DOHH2 (cell line): ENCODE results near the gene PRDM7.

Experiments
- H3F3A ChIP-seq: fragments of 200-600 bp; sonication (generic), shearing (Covaris generic); 2 replicates; pipeline ENCODE4 v1.6.0; 2016; ENCODE audit warnings: antibody characterized with exemption, mild to moderate bottlenecking; ENCODE audit not compliant: control insufficient read depth, insufficient read depth
- H3K27ac ChIP-seq: fragments of 200-600 bp; sonication (generic); 2 replicates; pipeline ENCODE4 v1.5.1; 2014; ENCODE audit warnings: low read depth, mild to moderate bottlenecking, low read length, moderate library complexity
- H3K27me3 ChIP-seq: fragments of 200-600 bp; sonication (generic); 2 replicates; pipeline ENCODE4 v1.6.1; 2014; ENCODE audit warnings: mild to moderate bottlenecking, low read length, mixed read lengths; ENCODE audit not compliant: control insufficient read depth
- H3K36me3 ChIP-seq: fragments of 200-600 bp; sonication (generic); 2 replicates; pipeline ENCODE4 v1.6.1; 2014; ENCODE audit warnings: mild to moderate bottlenecking, low read length, moderate library complexity, mixed read lengths; ENCODE audit not compliant: control insufficient read depth
- H3K4me1 ChIP-seq: fragments of 200-600 bp; sonication (generic); 2 replicates; pipeline ENCODE4 v1.6.1; 2014; ENCODE audit warnings: mild to moderate bottlenecking, low read length, mixed read lengths; ENCODE audit not compliant: control insufficient read depth
- H3K4me2 ChIP-seq: fragments of 200-600 bp; sonication (generic); 2 replicates; pipeline ENCODE4 v1.6.0; 2014; ENCODE audit warnings: mild to moderate bottlenecking, low read length, moderate library complexity
- H3K4me3 ChIP-seq: fragments of 200-600 bp; sonication (generic); 2 replicates; pipeline ENCODE4 v1.5.1; 2014; ENCODE audit warnings: mild to moderate bottlenecking, low read length, mixed read lengths
- H3K79me2 ChIP-seq: fragments of 200-600 bp; sonication (generic); 2 replicates; pipeline ENCODE4 v1.6.1; 2014; ENCODE audit warnings: mild to moderate bottlenecking, low read length, mixed read lengths; ENCODE audit not compliant: control insufficient read depth
- H3K9me2 ChIP-seq: fragments of 200-600 bp; sonication (generic); replicated peaks from 2 replicates; pipeline ENCODE4 v1.6.1; 2014; ENCODE audit warnings: mild to moderate bottlenecking, low read length, mixed read lengths; ENCODE audit not compliant: control insufficient read depth
- H3K9me3 ChIP-seq: fragments of 200-600 bp; sonication (generic); 2 replicates; pipeline ENCODE4 v1.6.1; 2014; ENCODE audit warnings: antibody characterized with exemption, low read length, mixed read lengths; ENCODE audit not compliant: control insufficient read depth, insufficient read depth
- H4K20me1 ChIP-seq: fragments of 200-600 bp; sonication (generic); 2 replicates; pipeline ENCODE4 v1.6.0; 2014; ENCODE audit warnings: low read depth, mild to moderate bottlenecking, antibody characterized with exemption, low read length, moderate library complexity; ENCODE audit not compliant: control insufficient read depth, insufficient read depth
- EZH2phosphoT487 ChIP-seq: fragments of 200-600 bp; sonication (generic); IDR thresholded peaks from 2 replicates; pipeline ENCODE4 v1.6.1; 2017; ENCODE audit warnings: borderline replicate concordance, mild to moderate bottlenecking, antibody characterized with exemption, low read length, moderate library complexity, mixed read lengths
- TF ChIP-seq, protein P1 (sequence below): fragments of 200-600 bp; sonication (generic); IDR thresholded peaks from one replicate; pipeline ENCODE4 v1.5.1; 2014; ENCODE audit warnings: antibody characterized with exemption, mild to moderate bottlenecking, low read depth, low read length; ENCODE audit not compliant: poor library complexity, severe bottlenecking

Gene PRDM7

DNA sequence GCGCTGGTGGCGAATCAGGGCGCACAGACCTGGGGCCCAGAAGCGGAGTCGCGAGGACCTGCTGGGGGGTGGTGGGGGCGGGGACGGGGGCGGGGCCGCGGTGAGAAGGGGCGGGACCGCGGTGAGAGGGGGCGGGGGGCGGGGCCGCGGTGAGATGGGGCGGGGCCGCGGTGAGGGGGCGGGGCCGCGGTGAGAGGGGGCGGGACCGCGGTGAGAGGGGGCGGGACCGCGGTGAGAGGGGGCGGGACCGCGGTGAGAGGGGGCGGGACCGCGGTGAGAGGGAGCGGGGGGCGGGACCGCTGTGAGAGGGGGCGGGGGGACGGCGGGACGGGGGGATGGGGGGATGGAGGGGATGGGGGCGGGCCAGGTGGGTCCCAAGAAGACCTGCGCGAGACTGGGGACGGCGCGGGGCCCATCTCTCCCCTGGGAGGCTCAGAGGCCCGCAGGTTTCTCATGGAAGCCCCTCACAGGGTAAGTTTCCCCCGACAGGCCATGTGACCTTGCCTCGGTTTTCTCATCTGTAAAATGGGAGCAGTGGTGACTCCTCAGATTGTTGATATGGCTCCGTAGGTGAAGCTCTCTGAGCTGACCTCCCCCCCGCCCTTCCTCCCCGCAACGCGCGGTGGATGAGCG lies 29.3 kb downstream of the PRDM7 start:
- no peaks in the 10 kb centered on the region for H3K36me3 ChIP-seq
- TF ChIP-seq EZH2phosphoT487: no peak
- TF ChIP-seq, protein P1, sequence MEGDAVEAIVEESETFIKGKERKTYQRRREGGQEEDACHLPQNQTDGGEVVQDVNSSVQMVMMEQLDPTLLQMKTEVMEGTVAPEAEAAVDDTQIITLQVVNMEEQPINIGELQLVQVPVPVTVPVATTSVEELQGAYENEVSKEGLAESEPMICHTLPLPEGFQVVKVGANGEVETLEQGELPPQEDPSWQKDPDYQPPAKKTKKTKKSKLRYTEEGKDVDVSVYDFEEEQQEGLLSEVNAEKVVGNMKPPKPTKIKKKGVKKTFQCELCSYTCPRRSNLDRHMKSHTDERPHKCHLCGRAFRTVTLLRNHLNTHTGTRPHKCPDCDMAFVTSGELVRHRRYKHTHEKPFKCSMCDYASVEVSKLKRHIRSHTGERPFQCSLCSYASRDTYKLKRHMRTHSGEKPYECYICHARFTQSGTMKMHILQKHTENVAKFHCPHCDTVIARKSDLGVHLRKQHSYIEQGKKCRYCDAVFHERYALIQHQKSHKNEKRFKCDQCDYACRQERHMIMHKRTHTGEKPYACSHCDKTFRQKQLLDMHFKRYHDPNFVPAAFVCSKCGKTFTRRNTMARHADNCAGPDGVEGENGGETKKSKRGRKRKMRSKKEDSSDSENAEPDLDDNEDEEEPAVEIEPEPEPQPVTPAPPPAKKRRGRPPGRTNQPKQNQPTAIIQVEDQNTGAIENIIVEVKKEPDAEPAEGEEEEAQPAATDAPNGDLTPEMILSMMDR: no peak
- no peaks in the 10 kb centered on the region for H3K9me2 ChIP-seq
- H3K4me3 ChIP-seq: no peak overlapping the region
- 0 out of 2 replicates have a peak, but pooled peaks cover 3% of the 10 kb centered on the region for H3K27me3 ChIP-seq
- H3K27ac ChIP-seq: no peak overlapping the region
- H3K9me3 ChIP-seq: no peaks in the 10 kb centered on the region; the same call in 1 of the 2 replicates
- H4K20me1 ChIP-seq: no peaks in the 10 kb centered on the region
- no peak overlapping the region for H3K4me2 ChIP-seq
- H3K4me1 ChIP-seq: no peaks in the 10 kb centered on the region
- H3K79me2 ChIP-seq: no peaks in the 10 kb centered on the region
- H3F3A ChIP-seq: no peaks in the 10 kb centered on the region

- Histone ChIP-seq H3K79me2 (no peaks in the 10 kb centered on the region), H3K36me3 (no peaks in the 10 kb centered on the region), H3K4me2 (no peak overlapping the region), H3K4me3 (no peak overlapping the region), H3K4me1 (no peaks in the 10 kb centered on the region), H4K20me1 (no peaks in the 10 kb centered on the region), H3K9me3 (no peaks in the 10 kb centered on the region; the same call in 1 of the 2 replicates), H3K27ac (no peak overlapping the region), H3F3A (no peaks in the 10 kb centered on the region), H3K9me2 (no peaks in the 10 kb centered on the region), H3K27me3 (peaks cover 6% of the 10 kb centered on the region; the same call in 1 of the 2 replicates)
- TF ChIP-seq EZH2phosphoT487: no peak
- TF ChIP-seq, protein P1: no peak
Observed at GRCh38 chr16:90046971-90047713, 30.0 kb downstream of the PRDM7 start.

DNA sequence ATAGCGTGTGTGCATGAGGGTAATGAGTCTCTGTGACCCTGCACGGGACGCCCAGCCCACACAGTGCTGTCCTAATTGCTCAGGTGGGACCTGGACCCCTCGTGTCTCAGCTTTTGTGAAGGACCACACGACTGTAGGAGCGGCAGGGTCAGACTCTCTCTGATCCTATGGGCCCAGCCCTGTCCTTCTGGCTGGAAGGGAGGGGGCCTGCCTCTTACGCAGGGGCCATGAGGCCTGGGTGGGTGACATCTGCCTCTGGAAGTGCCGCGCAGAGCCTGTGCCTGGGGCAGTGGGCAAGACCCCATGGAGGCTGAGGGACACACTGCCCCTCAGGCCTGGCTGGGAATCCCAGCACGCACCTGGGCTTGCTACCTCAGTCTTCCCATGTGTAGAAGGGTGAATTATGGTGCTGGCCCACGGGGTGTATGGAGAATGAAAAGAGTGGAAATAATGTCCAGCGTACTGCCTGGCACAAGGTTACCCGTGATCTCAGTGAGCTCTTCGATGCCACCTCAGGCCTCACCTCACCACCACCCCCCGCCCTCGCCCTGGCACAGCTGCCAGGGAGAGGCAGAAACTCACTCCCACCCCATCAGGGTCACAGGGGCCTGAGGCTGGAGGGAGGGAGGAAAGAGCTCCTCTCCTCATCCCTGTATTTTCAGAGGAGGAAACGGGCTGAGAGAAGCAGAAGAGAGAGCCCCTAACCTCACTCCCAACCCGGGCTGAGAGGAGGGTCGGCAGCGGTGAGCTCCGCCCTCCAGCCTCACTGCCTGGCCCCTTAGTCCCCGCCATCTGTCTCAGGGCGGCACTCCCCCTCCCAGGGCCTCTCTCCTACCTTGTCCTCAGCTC lies 30.8 kb downstream of the PRDM7 start:
- Histone ChIP-seq H3K79me2 (no peaks in the 10 kb centered on the region), H3K4me2 (no peak overlapping the region), H3K4me3 (no peak overlapping the region), H3K27me3 (peaks cover 8% of the 10 kb centered on the region; the same call in 1 of the 2 replicates), H3K9me3 (no peaks in the 10 kb centered on the region; the same call in 1 of the 2 replicates), H3K9me2 (no peaks in the 10 kb centered on the region), H3K27ac (no peak overlapping the region), H3F3A (no peaks in the 10 kb centered on the region), H4K20me1 (no peaks in the 10 kb centered on the region), H3K4me1 (no peaks in the 10 kb centered on the region), H3K36me3 (no peaks in the 10 kb centered on the region)
- TF ChIP-seq, protein P1: no peak
- TF ChIP-seq EZH2phosphoT487: no peak
